GM21737 (cell line): Measurements from ENCODE around the gene ARHGEF3.

ENCODE experiments used
- ATAC-seq: cut with Tn5 transposase; IDR thresholded peaks from one replicate; pipeline ENCODE4 v1.9.1; 2021; ENCODE audit warnings: mild to moderate bottlenecking, moderate library complexity; ENCODE audit not compliant: unreplicated experiment

Gene ARHGEF3, protein sequence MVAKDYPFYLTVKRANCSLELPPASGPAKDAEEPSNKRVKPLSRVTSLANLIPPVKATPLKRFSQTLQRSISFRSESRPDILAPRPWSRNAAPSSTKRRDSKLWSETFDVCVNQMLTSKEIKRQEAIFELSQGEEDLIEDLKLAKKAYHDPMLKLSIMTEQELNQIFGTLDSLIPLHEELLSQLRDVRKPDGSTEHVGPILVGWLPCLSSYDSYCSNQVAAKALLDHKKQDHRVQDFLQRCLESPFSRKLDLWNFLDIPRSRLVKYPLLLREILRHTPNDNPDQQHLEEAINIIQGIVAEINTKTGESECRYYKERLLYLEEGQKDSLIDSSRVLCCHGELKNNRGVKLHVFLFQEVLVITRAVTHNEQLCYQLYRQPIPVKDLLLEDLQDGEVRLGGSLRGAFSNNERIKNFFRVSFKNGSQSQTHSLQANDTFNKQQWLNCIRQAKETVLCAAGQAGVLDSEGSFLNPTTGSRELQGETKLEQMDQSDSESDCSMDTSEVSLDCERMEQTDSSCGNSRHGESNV

DNA sequence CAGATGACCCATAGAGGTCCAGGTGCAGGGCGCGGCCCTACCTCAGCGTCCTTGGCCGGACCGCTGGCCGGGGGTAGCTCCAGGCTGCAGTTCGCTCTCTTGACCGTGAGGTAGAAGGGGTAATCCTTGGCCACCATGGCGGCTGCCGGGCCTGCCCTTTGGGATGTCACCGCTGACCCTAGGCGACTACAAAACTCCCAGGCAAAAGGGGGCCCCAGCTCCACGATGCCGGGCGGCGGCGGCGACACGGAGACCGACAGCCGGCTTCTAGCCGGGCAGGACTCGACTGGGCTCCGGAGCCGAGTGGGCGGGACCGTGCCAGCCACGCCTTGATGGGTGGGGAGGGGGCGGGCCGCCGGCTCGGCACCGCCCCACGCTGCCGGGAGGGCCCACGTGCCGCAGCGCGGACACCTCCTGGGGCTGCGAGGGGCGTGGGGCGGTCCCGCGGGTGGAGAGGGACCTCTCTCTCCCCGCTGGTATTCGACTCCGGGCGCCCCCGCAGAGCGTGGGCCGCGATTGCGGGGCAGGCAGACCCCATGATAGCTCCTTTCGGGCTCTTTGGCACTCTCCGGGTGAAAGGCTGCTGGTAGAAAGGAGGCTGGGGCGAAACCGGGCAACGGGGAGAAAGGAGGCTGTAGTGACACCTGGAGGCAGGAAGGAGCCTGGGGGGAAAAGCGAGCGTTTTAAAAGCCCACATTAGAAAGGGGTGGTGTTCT lies at the start of gene ARHGEF3:
ARHGEF3 (minus strand) TSS at position 288 of the 716 bp plus-strand sequence; CDS start at position 137, 151 bp downstream.
- ATAC-seq, result peak; percentile 91

DNA sequence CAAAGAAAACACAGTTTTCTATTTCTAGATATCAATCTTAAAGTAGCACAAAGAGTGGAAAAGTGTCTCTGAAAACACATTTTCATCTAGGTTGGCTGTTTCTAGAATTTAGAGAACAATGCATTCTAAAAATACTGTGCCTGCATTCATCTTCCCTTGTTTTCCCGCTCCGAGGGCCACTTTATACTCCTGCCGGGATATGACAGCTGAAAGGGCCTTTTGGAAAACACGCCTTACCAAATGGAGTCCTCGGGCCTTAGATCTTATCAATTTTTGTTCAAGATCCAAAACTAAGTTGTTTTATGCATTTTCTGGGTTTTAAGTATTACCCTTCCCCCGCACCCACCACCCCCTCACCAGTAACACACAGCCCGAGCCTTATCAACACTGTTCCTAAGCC lies 47.9 kb upstream of the ARHGEF3 start:
- ATAC-seq, result no peak

DNA sequence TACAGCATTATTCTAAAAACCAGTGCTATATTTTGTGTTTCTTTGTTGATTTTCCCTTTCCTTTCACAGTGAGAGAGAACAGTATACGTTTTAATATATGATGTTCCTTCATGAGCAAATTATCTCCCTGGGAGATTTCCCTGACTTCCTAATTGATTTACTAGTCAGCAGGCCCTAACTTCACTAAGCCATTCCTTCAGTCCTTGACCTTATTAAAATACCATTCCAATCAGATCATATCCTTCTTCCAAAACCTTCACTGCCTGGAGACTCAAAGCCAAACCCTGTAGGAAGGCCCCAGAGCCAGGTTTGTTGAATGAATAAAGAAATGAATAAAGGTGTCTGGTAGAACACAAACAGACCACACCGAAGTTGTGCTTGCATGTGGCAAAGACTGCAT lies 43.8 kb upstream of the ARHGEF3 start:
- ATAC-seq, result no peak

- no peak for ATAC-seq
Measured at GRCh38 chr3:56844536-56844935, 42.8 kb upstream of the ARHGEF3 start.

GRCh38 chr3:56839784-56840715 lies 38.3 kb upstream of the ARHGEF3 start:
- no peak for ATAC-seq

GRCh38 chr3:56838448-56838847 lies 36.7 kb upstream of the ARHGEF3 start:
- ATAC-seq, result no peak

GRCh38 chr3:56837196-56837955 lies 35.6 kb upstream of the ARHGEF3 start:
- ATAC-seq, result peak; percentile 95

- ATAC-seq, result no peak
Measured at GRCh38 chr3:56836276-56837163, 34.8 kb upstream of the ARHGEF3 start.

DNA sequence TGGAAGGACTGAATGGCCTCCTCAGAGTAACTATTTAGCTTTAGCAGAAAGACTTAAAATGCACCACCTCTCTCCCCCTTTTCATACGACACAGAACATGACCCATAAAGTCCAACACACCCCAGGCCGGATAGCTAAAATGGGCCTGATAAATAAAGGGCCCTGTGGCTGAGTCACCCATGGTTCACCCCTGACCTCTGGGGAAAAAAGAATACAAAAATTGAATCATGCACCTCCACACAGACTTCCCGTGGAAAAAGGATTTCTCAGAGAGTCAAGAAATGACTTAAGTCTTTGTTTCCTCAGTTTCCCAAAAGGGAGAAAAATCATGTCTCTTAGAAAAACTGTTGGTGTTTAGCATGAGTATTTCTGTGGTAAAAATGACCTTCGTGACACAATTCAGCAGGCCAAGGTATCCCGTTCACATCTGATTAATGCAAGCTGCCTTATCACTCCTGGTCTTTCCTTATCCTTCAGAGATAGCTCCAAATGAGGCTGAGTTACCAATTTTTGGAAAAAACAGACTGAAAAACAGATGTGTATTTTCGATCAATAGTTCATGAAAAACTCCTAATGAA lies 34.0 kb upstream of the ARHGEF3 start:
- ATAC-seq, result no peak

DNA sequence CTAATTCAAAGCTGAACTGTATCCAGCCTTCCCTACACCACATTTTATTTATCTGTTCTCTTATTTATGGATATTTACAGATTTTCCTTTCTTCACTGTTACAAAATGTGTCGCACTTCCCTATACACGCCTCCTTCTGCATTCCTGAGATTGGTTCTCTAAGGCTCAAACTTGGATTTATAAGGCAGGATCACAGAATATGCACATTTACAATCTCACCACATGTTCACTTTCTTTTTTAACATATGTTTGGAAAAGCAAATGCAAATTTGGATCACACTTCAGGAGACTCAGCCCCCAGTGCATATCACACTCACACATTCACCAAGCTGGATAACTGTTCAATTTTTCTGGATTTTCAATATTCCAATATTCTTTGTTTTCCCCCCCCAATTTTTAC lies 31.8 kb upstream of the ARHGEF3 start:
- no peak for ATAC-seq

DNA sequence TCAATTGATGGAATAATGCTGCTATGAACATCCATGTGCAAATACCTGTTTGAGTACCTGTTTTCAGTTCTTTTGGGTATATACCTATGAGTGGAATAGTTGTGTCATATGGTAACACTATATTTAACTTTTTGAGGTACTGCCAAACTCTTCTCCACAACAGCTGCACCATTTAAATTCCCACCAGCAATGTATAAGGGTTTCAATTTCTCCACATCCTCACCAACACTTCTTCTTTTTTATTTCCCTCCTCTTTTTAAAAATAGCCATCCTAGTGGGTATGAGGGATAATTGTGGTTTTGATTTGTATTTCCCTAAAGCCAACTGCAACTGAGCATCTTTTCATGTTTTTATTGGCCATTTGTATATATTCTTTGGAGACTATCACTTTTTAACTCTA lies 31.3 kb upstream of the ARHGEF3 start:
- no peak for ATAC-seq

DNA sequence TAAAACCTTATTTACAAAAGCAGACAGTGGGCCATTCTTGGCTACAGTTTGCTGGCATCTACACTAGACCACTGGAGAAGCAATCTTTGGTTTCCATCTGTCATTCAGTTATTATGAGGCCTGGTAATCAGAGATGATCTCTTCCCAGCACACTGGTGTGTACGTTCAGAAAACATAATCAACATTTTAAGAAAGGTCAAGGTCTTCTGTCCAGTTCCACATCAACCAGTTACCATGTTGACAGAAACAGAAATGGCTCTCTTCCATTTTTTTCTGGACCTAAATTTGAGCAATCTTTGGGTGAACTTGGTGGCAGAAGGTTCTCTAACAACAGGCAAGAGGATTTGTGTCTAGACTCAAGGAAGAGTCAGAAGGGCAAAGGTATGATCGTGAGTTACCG lies 29.8 kb upstream of the ARHGEF3 start:
- no peak for ATAC-seq

GRCh38 chr3:56830884-56831283 lies 29.1 kb upstream of the ARHGEF3 start:
- no peak for ATAC-seq

- ATAC-seq, result no peak
Measured at GRCh38 chr3:56829533-56829932, 27.8 kb upstream of the ARHGEF3 start.

DNA sequence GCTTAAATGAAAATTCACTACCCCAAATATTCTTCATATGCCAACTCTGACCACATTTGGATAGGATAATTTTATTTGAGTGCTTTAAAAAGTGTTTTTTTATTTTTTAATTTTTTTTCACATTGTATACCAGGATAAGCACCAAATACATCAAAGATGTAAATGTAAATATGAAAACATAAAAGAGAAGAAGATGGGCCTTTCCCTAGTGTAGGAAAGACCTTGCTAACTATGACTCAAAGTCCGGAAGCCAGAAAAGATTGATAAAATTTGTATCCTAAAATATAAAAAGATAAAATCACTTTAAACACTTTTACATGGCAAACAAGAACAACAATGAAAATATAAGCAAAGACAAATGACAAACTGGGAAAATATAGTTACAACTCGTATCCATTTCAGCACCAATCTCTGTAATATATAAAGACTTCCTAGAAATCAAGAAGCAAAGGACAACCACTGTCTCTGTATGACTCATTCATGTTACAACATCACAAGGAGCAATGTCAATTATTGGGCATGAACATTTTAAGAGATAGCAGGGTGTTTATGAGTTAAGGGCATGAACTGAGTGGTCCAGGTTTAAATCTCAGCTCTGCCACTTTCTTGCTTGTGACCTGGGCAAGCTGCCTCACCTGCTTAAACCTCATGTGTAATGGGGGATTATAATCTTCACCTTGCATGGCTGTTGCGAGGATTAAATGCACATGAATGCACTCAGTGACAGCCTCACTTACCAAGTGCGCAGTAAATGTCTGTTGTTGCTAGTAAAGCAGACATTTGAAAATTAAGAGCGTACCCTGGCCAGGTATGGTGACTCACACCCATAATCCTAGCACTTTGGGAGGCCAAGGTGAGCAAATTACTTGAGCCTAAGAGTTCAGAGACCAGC lies 25.3 kb upstream of the ARHGEF3 start:
- ATAC-seq, result no peak

- no peak for ATAC-seq
Measured at GRCh38 chr3:56825567-56826438, 24.1 kb upstream of the ARHGEF3 start.
